ENCODE results near the gene MNDA.

DNA sequence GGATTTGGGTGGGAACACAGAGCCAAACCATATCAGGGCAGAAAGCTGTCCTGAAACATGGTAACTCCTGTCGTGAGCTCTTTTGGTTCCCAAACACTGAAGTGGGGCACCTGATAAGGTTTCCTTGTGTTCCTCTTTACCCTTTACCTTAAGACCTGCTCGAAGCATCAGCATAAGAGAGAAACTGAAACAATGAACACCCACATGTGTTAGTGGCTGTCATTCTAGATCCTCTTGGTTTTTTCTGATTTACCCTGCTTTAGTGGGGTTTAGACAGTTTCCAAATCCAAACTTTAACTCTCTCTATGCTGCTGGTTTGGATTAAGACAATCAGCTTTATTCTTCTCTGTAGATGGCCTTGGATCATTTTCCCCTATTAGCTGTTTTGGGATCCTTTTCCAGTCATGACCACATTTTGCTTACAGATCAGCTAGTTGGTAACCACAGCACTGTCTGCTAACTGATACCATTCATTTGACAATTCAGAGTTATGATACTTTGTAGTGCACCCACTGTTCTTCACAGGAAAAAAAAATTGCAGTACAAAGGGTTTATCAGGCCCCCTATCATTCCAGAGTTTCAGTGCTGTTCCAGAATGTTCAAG is 975 bp upstream of the MNDA start:
- TF ChIP-seq, protein P1, sequence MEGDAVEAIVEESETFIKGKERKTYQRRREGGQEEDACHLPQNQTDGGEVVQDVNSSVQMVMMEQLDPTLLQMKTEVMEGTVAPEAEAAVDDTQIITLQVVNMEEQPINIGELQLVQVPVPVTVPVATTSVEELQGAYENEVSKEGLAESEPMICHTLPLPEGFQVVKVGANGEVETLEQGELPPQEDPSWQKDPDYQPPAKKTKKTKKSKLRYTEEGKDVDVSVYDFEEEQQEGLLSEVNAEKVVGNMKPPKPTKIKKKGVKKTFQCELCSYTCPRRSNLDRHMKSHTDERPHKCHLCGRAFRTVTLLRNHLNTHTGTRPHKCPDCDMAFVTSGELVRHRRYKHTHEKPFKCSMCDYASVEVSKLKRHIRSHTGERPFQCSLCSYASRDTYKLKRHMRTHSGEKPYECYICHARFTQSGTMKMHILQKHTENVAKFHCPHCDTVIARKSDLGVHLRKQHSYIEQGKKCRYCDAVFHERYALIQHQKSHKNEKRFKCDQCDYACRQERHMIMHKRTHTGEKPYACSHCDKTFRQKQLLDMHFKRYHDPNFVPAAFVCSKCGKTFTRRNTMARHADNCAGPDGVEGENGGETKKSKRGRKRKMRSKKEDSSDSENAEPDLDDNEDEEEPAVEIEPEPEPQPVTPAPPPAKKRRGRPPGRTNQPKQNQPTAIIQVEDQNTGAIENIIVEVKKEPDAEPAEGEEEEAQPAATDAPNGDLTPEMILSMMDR (IDR thresholded peaks at IDR 0.05; ENCODE audit: low read length), result no peak
- no peak for TF ChIP-seq EZH2 (IDR thresholded peaks at IDR 0.05; ENCODE audit: borderline replicate concordance, low read length)
